ENCODE results near the gene COPS3.

The COPS3 gene

DNA sequence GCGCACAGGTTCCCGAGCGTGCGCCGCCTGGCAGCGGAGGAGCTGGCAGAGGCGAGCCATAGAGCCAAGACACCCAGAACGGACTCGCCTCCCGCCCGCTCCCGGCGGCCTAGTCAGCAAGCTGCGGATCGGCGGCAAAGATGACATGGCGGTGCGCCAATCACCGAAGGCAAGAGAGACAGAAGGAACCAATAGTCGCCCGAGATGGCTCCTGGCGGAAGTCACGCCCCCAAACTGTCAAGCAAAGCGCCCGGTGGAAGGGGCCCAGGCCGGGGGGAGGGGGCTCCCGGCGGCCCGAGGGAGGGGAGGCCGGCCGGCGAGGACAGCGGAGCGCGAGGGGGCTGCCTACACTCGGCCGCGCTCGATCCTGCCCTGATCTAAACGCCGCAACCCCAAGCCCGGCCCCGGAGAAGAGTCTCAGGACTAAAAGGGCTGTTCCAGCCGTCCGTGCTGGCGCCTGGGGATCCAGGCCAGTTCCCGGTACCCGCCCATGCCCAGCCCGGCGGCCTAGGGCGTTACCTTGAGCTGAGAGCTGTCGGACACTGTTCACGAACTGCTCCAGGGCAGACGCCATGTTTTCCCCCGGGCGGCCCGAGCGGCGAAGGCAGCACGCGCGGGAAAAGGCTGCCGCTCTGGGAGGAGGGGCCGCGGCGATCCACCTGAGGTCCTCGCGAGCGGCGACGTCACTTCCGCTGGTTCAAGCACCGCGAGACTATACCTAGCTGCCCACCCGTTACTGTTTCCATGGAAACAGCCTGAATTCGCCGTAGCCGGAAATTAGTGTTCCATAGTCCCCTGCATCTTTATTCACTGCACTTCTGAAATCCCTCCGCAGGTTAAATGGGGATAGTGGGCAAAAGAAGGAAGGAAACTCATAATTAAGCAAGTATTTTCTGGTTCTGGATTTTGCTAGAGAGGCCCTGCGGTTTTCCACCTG is at the start of gene COPS3:
TSS of gene COPS3 (minus strand) at position 634 of the 937 bp plus-strand sequence. CDS start at position 574, 60 bp downstream.
- H3K4me3 ChIP-seq, result peak within 1 kb of the TSS; percentile 84
- H3K9ac ChIP-seq (ENCODE audit: insufficient read length), result peak within 1 kb of the TSS; percentile 95
- H3K27ac ChIP-seq, result peak within 1 kb of the TSS; percentile 94
- peak; percentile 70 for TF ChIP-seq POLR2AphosphoS5 (IDR thresholded peaks at IDR 0.05; ENCODE audit: borderline replicate concordance, low read depth, low read length)
- no peak for TF ChIP-seq FOXP2 (optimal IDR thresholded peaks at IDR 0.05; ENCODE audit: control extremely low read depth, extremely low read length, insufficient read depth)
- no peaks in the 10 kb centered on the region for H3K9me3 ChIP-seq (ENCODE audit: low read depth, low read length)
- H3K36me3 ChIP-seq (ENCODE audit: insufficient read depth, low read length), result peaks cover 7% of the 10 kb centered on the region; the same call in 1 of the 2 replicates
- peak; percentile 57 for DNase-seq (ENCODE audit: low read depth, low spot score)

DNA sequence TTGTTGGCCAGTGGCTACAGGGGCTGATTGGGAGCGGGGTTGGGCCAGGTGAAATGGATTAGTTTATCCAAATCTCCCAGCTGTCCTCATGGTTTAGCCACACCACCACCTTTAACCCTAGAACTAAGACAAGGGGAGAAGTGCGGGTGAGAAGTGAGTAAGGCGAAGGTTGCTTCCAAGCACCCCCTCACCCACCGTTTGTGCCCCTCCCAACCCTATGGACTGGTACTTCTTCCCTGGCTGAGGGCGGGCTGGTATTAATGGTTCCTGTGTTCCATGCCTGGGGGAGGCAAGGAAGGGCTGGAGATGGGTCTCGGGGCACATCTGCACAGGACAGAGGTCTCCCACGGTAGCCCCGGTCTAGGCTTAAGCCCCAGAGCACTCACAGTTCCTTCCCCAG is 47.2 kb upstream of the COPS3 start:
- H3K36me3 ChIP-seq (ENCODE audit: insufficient read depth, low read length), result no peaks in the 10 kb centered on the region
- H3K4me3 ChIP-seq, result no peak overlapping the region
- TF ChIP-seq EZH2 (IDR thresholded peaks at IDR 0.05), result no peak
- no peak for TF ChIP-seq FOXP2 (optimal IDR thresholded peaks at IDR 0.05; ENCODE audit: control extremely low read depth, extremely low read length, insufficient read depth)
- TF ChIP-seq POLR2AphosphoS5 (IDR thresholded peaks at IDR 0.05; ENCODE audit: borderline replicate concordance, low read depth, low read length), result no peak
- H3K9me3 ChIP-seq (ENCODE audit: low read depth, low read length), result no peaks in the 10 kb centered on the region
- H3K27ac ChIP-seq, result no peak overlapping the region
- no peak for DNase-seq (ENCODE audit: low read depth, low spot score)
- H3K9ac ChIP-seq (ENCODE audit: insufficient read length), result no peak overlapping the region

DNA sequence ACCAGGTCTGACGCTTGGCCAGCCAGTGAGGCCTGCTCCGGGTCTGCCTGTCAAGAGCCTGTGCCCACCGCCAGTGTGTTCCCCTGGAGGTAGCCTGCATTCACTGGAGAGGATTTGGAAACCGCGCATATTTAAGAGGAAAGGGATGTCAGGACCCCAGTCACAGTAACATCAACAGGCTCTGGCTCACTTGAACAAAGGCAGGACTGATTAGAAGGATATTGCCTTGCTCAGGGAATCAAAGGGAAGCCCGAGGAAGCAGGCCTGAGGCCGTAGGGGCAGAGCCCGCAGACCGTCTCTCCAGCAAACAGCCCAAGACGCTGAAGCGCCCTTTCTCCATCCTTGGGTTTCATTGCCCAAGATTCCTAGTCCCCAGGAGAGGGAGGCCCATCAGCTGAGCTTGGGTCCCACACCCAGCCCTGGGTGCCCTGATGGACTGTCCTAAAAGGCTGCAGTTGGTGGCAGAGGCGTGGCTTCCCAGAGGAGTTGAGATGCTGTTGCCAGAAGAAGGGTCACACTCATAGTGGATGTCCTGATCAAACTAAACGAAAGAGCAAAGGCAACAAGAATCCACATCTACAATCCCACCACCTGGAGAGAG is 45.3 kb upstream of the COPS3 start:
- TF ChIP-seq EZH2 (IDR thresholded peaks at IDR 0.05) (no peak), POLR2AphosphoS5 (IDR thresholded peaks at IDR 0.05; ENCODE audit: borderline replicate concordance, low read depth, low read length) (no peak), FOXP2 (optimal IDR thresholded peaks at IDR 0.05; ENCODE audit: control extremely low read depth, extremely low read length, insufficient read depth) (no peak)
- no peak overlapping the region for H3K27ac ChIP-seq
- no peak overlapping the region for H3K4me3 ChIP-seq
- DNase-seq (ENCODE audit: low read depth, low spot score), result no peak
- H3K9me3 ChIP-seq (ENCODE audit: low read depth, low read length), result no peaks in the 10 kb centered on the region
- no peaks in the 10 kb centered on the region for H3K36me3 ChIP-seq (ENCODE audit: insufficient read depth, low read length)
- H3K9ac ChIP-seq (ENCODE audit: insufficient read length), result no peak overlapping the region

GRCh38 chr17:17325816-17326215 is 44.8 kb upstream of the COPS3 start:
- no peaks in the 10 kb centered on the region for H3K9me3 ChIP-seq (ENCODE audit: low read depth, low read length)
- no peaks in the 10 kb centered on the region for H3K36me3 ChIP-seq (ENCODE audit: insufficient read depth, low read length)
- TF ChIP-seq EZH2 (IDR thresholded peaks at IDR 0.05) (no peak), POLR2AphosphoS5 (IDR thresholded peaks at IDR 0.05; ENCODE audit: borderline replicate concordance, low read depth, low read length) (no peak), FOXP2 (optimal IDR thresholded peaks at IDR 0.05; ENCODE audit: control extremely low read depth, extremely low read length, insufficient read depth) (no peak)
- no peak for DNase-seq (ENCODE audit: low read depth, low spot score)
- H3K4me3 ChIP-seq, result no peak overlapping the region
- H3K9ac ChIP-seq (ENCODE audit: insufficient read length), result no peak overlapping the region
- H3K27ac ChIP-seq, result no peak overlapping the region

DNA sequence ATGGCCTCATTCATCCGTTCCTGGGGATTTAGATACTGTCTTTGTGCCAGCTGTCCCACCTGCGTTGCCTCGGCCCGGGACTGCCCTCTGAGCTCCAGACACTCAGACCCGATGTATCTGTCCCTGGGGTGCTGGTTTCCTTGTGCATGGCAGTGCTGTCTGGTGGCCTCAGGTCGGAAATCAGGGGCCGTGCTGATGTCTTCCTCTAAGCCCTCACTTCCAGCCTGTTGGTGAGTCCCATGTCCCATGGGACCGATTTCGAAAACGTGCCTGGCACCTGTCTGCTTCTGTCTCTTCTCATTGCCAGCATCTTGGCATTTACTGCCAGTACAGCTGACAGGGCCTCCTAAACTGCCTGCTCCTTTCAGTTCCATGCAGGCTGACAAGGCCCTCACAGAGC is 44.2 kb upstream of the COPS3 start:
- no peak for DNase-seq (ENCODE audit: low read depth, low spot score)
- Histone ChIP-seq H3K27ac (no peak overlapping the region), H3K9ac (ENCODE audit: insufficient read length) (no peak overlapping the region), H3K9me3 (ENCODE audit: low read depth, low read length) (no peaks in the 10 kb centered on the region), H3K36me3 (ENCODE audit: insufficient read depth, low read length) (no peaks in the 10 kb centered on the region), H3K4me3 (no peak overlapping the region)
- TF ChIP-seq FOXP2 (optimal IDR thresholded peaks at IDR 0.05; ENCODE audit: control extremely low read depth, extremely low read length, insufficient read depth) (no peak), EZH2 (IDR thresholded peaks at IDR 0.05) (no peak), POLR2AphosphoS5 (IDR thresholded peaks at IDR 0.05; ENCODE audit: borderline replicate concordance, low read depth, low read length) (no peak)

DNA sequence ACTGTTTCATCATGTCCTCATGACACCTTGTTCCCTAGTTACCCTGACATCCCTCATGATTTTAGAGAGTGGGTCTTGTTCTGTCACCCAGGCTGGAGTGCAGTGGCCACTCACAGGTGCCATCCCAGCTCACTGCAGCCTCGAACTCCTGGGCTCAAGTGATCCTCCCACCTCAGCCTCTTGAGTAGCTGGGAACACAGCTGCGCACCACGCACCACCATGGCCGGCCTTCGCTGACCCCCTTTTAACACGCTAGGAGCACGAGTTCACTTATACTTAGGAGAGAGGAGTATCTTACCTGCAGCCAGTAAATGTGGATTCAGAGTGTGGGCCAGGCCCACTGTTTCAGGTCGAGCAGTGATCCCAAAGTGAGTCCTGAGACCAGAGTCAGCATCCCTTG is 43.6 kb upstream of the COPS3 start:
- TF ChIP-seq FOXP2 (optimal IDR thresholded peaks at IDR 0.05; ENCODE audit: control extremely low read depth, extremely low read length, insufficient read depth) (no peak), EZH2 (IDR thresholded peaks at IDR 0.05) (no peak), POLR2AphosphoS5 (IDR thresholded peaks at IDR 0.05; ENCODE audit: borderline replicate concordance, low read depth, low read length) (no peak)
- Histone ChIP-seq H3K4me3 (no peak overlapping the region), H3K9ac (ENCODE audit: insufficient read length) (no peak overlapping the region), H3K36me3 (ENCODE audit: insufficient read depth, low read length) (no peaks in the 10 kb centered on the region), H3K27ac (no peak overlapping the region), H3K9me3 (ENCODE audit: low read depth, low read length) (no peaks in the 10 kb centered on the region)
- DNase-seq (ENCODE audit: low read depth, low spot score), result no peak

- H3K4me3 ChIP-seq, result no peak overlapping the region
- no peaks in the 10 kb centered on the region for H3K9me3 ChIP-seq (ENCODE audit: low read depth, low read length)
- no peak for DNase-seq (ENCODE audit: low read depth, low spot score)
- no peak overlapping the region for H3K9ac ChIP-seq (ENCODE audit: insufficient read length)
- TF ChIP-seq EZH2 (IDR thresholded peaks at IDR 0.05), result no peak
- no peak for TF ChIP-seq POLR2AphosphoS5 (IDR thresholded peaks at IDR 0.05; ENCODE audit: borderline replicate concordance, low read depth, low read length)
- TF ChIP-seq FOXP2 (optimal IDR thresholded peaks at IDR 0.05; ENCODE audit: control extremely low read depth, extremely low read length, insufficient read depth), result no peak
- H3K36me3 ChIP-seq (ENCODE audit: insufficient read depth, low read length), result no peaks in the 10 kb centered on the region
- no peak overlapping the region for H3K27ac ChIP-seq
These were observed 41.8 kb upstream of the COPS3 start for GRCh38 chr17:17322516-17323510.

All from SK-N-MC (cell line).